RWPE2 (cell line): ENCODE data around the gene SLC27A5.

Experiments used
- ATAC-seq: fragments of 200-7000 bp; cut with Tn5 transposase; 3 replicates; pipeline ENCODE4 v1.9.1; 2021; ENCODE audit warnings: low read depth
- DNase-seq: peaks from one replicate; pipeline ENCODE4 v3.0.0-alpha.2; 2020; ENCODE audit warnings: low spot score
- H3K27ac ChIP-seq: fragments of 450-650 bp; 2 replicates; pipeline ENCODE4 v1.5.1; 2017; ENCODE audit warnings: mild to moderate bottlenecking; ENCODE audit not compliant: poor library complexity, severe bottlenecking
- H3K27me3 ChIP-seq: fragments of 250-450 bp; sonication (Bioruptor Pico); 2 replicates; pipeline ENCODE4 v1.5.1; 2021; ENCODE audit warnings: mild to moderate bottlenecking, moderate library complexity; ENCODE audit not compliant: insufficient read depth, poor library complexity, severe bottlenecking
- H3K36me3 ChIP-seq: fragments of 250-450 bp; sonication (Bioruptor Pico); 2 replicates; pipeline ENCODE4 v1.5.1; 2020; ENCODE audit warnings: low read depth, mild to moderate bottlenecking, moderate library complexity
- H3K4me1 ChIP-seq: fragments of 250-450 bp; sonication (Bioruptor Pico); 2 replicates; pipeline ENCODE4 v1.5.1; 2021; ENCODE audit warnings: mild to moderate bottlenecking, moderate library complexity; ENCODE audit not compliant: insufficient read depth, poor library complexity, severe bottlenecking
- H3K4me3 ChIP-seq: fragments of 250-450 bp; sonication (Bioruptor Pico); 2 replicates; pipeline ENCODE4 v1.5.1; 2021; ENCODE audit warnings: mild to moderate bottlenecking, moderate library complexity; ENCODE audit not compliant: severe bottlenecking
- H3K9me3 ChIP-seq: fragments of 250-450 bp; sonication (Bioruptor Pico); 2 replicates; pipeline ENCODE4 v1.5.1; 2021; ENCODE audit warnings: mild to moderate bottlenecking, moderate library complexity; ENCODE audit not compliant: severe bottlenecking
- CTCF ChIP-seq: fragments of 450-650 bp; IDR thresholded peaks from one replicate; pipeline ENCODE4 v1.5.1; 2017; ENCODE audit warnings: mild to moderate bottlenecking, moderate library complexity; ENCODE audit not compliant: poor library complexity, severe bottlenecking

SLC27A5 gene

GRCh38 chr19:58549664-58550361 is 38.0 kb upstream of the SLC27A5 start:
- Histone ChIP-seq H3K27me3 (no peaks in the 10 kb centered on the region), H3K36me3 (peaks cover 75% of the 10 kb centered on the region), H3K4me3 (no peak overlapping the region), H3K27ac (no peak overlapping the region), H3K4me1 (peaks cover 5% of the 10 kb centered on the region), H3K9me3 (no peaks in the 10 kb centered on the region)
- DNase-seq (no peak), ATAC-seq (no peak)
- no peak for TF ChIP-seq CTCF

GRCh38 chr19:58548859-58549663 is 37.3 kb upstream of the SLC27A5 start:
- H3K4me3 ChIP-seq: no peak overlapping the region
- ATAC-seq: no peak
- H3K27ac ChIP-seq: no peak overlapping the region
- TF ChIP-seq CTCF: no peak
- peaks cover 5% of the 10 kb centered on the region for H3K4me1 ChIP-seq
- no peaks in the 10 kb centered on the region for H3K9me3 ChIP-seq
- no peaks in the 10 kb centered on the region for H3K27me3 ChIP-seq
- H3K36me3 ChIP-seq: peaks cover 75% of the 10 kb centered on the region
- no peak for DNase-seq

- peak overlapping the region; percentile 80 for H3K27ac ChIP-seq
- no peaks in the 10 kb centered on the region for H3K9me3 ChIP-seq
- no peak for DNase-seq
- H3K27me3 ChIP-seq: no peaks in the 10 kb centered on the region
- TF ChIP-seq CTCF: no peak
- no peak overlapping the region for H3K4me3 ChIP-seq
- peaks cover 75% of the 10 kb centered on the region for H3K36me3 ChIP-seq
- H3K4me1 ChIP-seq: peaks cover 5% of the 10 kb centered on the region
- ATAC-seq: no peak
Observed at GRCh38 chr19:58547323-58548312, 35.8 kb upstream of the SLC27A5 start.

GRCh38 chr19:58546019-58546530 is 34.3 kb upstream of the SLC27A5 start:
- Histone ChIP-seq H3K4me1 (peaks cover 5% of the 10 kb centered on the region), H3K27ac (peak overlapping the region; percentile 80), H3K4me3 (peak overlapping the region; percentile 82), H3K27me3 (no peaks in the 10 kb centered on the region), H3K36me3 (peaks cover 61% of the 10 kb centered on the region), H3K9me3 (no peaks in the 10 kb centered on the region)
- TF ChIP-seq CTCF: no peak
- no peak for DNase-seq
- no peak for ATAC-seq
